ENCODE data around the gene SAA4.
"Not testable (repeated sequence)": the region's sequence is repeated elsewhere in the genome, so short reads cannot be mapped to it uniquely, and the experiment has no call there.

The SAA4 gene

GRCh38 chr11:18246379-18247190 lies 10.0 kb upstream of the SAA4 start:
- DNase-seq (ENCODE audit: low spot score), result not testable (repeated sequence)

- no peak for DNase-seq (ENCODE audit: low spot score)
These were observed 8.8 kb upstream of the SAA4 start for GRCh38 chr11:18245396-18245795.

GRCh38 chr11:18243783-18244362 lies 7.3 kb upstream of the SAA4 start:
- DNase-seq (ENCODE audit: low spot score), result peak; percentile 19

- DNase-seq (ENCODE audit: low spot score), result no peak
These were observed 3.1 kb upstream of the SAA4 start for GRCh38 chr11:18239655-18240054.

GRCh38 chr11:18235394-18236334 lies 938 bp downstream of the SAA4 start:
- no peak for DNase-seq (ENCODE audit: low spot score)

- no peak for DNase-seq (ENCODE audit: low spot score)
These were observed 2.7 kb downstream of the SAA4 start for GRCh38 chr11:18233912-18234311.

GRCh38 chr11:18230859-18231258 lies 5.7 kb downstream of the SAA4 start:
- no peak for DNase-seq (ENCODE audit: low spot score)

GRCh38 chr11:18229501-18229900 lies 7.1 kb downstream of the SAA4 start:
- DNase-seq (ENCODE audit: low spot score), result no peak

GRCh38 chr11:18225913-18226312 lies 10.7 kb downstream of the SAA4 start:
- no peak for DNase-seq (ENCODE audit: low spot score)

GRCh38 chr11:18223591-18224387 lies 12.8 kb downstream of the SAA4 start:
- DNase-seq (ENCODE audit: low spot score), result no peak

- DNase-seq (ENCODE audit: low spot score), result no peak
These were observed 13.7 kb downstream of the SAA4 start for GRCh38 chr11:18222814-18223421.

- DNase-seq (ENCODE audit: low spot score), result no peak
These were observed 15.2 kb downstream of the SAA4 start for GRCh38 chr11:18221274-18221876.

GRCh38 chr11:18209058-18209457 lies 27.5 kb downstream of the SAA4 start:
- no peak for DNase-seq (ENCODE audit: low spot score)

- DNase-seq (ENCODE audit: low spot score), result no peak
These were observed 31.8 kb downstream of the SAA4 start for GRCh38 chr11:18204771-18205170.

GRCh38 chr11:18204220-18204619 lies 32.4 kb downstream of the SAA4 start:
- DNase-seq (ENCODE audit: low spot score), result no peak

GRCh38 chr11:18203723-18204122 lies 32.9 kb downstream of the SAA4 start:
- peak; percentile 1 for DNase-seq (ENCODE audit: low spot score)

GRCh38 chr11:18197738-18198137 lies 38.9 kb downstream of the SAA4 start:
- not testable (repeated sequence) for DNase-seq (ENCODE audit: low spot score)

GRCh38 chr11:18196532-18196931 lies 40.1 kb downstream of the SAA4 start:
- DNase-seq (ENCODE audit: low spot score), result no peak

- DNase-seq (ENCODE audit: low spot score), result peak; percentile 4
These were observed 43.6 kb downstream of the SAA4 start for GRCh38 chr11:18193010-18193409.

GRCh38 chr11:18191376-18191775 lies 45.2 kb downstream of the SAA4 start:
- DNase-seq (ENCODE audit: low spot score), result peak; percentile 25

All from globus pallidus (tissue), 1 donor.